Measurements from ENCODE around the gene CELF4. TPM values are rescaled to one million over a fixed set of nuclear protein-coding genes. Genes with fewer than 3 reads are reported as not detected.

Gene CELF4
- polyA plus RNA-seq, 4 donors: 3.2 to 7.8 (median 3.8) TPM; not detected in 1

GRCh38 chr18:37445836-37446235 is 119.8 kb downstream of the CELF4 start:
- DNase-seq (peak in 1 of 2 donors; percentile 50), FAIRE-seq (no peak)
- Histone ChIP-seq H3K4me3 (ENCODE audit: low read depth in 1 of 3, low read length in 3 of 3) (no peak overlapping the region), H3K27me3 (ENCODE audit: control insufficient read depth in 3 of 3, insufficient read depth in 3 of 3, low read length in 3 of 3) (no peaks in the 10 kb centered on the region), H3K27ac (ENCODE audit: low read depth in 1 of 3, low read length in 2 of 3) (no peak overlapping the region), H3K9me3 (ENCODE audit: control insufficient read depth in 2 of 2, insufficient read depth in 1 of 2, low read depth in 1 of 2, low read length in 1 of 2) (no peaks in the 10 kb centered on the region), H3K36me3 (ENCODE audit: control insufficient read depth in 3 of 3, insufficient read depth in 2 of 3, low read depth in 1 of 3, low read length in 3 of 3) (no peaks in the 10 kb centered on the region), H3K4me1 (ENCODE audit: control insufficient read depth in 3 of 3, insufficient read depth in 2 of 3, low read depth in 1 of 3, low read length in 2 of 3) (peaks cover 0 to 20% (median 0%) of the 10 kb centered on the region in 3 donors)
- 37 to 79% (median 63%) methylated on average over 8 to 10 of the region's 10 CpGs for WGBS, 3 donors

GRCh38 chr18:37445368-37445767 is 120.2 kb downstream of the CELF4 start:
- Histone ChIP-seq H3K27ac (ENCODE audit: low read depth in 1 of 3, low read length in 2 of 3) (no peak overlapping the region), H3K4me1 (ENCODE audit: control insufficient read depth in 3 of 3, insufficient read depth in 2 of 3, low read depth in 1 of 3, low read length in 2 of 3) (peaks cover 0 to 15% (median 0%) of the 10 kb centered on the region in 3 donors), H3K36me3 (ENCODE audit: control insufficient read depth in 3 of 3, insufficient read depth in 2 of 3, low read depth in 1 of 3, low read length in 3 of 3) (no peaks in the 10 kb centered on the region), H3K27me3 (ENCODE audit: control insufficient read depth in 3 of 3, insufficient read depth in 3 of 3, low read length in 3 of 3) (no peaks in the 10 kb centered on the region), H3K4me3 (ENCODE audit: low read depth in 1 of 3, low read length in 3 of 3) (no peak overlapping the region), H3K9me3 (ENCODE audit: control insufficient read depth in 2 of 2, insufficient read depth in 1 of 2, low read depth in 1 of 2, low read length in 1 of 2) (no peaks in the 10 kb centered on the region)
- 61 to 74% (median 71%) methylated on average over 7 of the region's 7 CpGs for WGBS, 3 donors
- DNase-seq (no peak), FAIRE-seq (no peak)

- H3K27me3 ChIP-seq (ENCODE audit: control insufficient read depth in 3 of 3, insufficient read depth in 3 of 3, low read length in 3 of 3): no peaks in the 10 kb centered on the region
- H3K4me3 ChIP-seq (ENCODE audit: low read depth in 1 of 3, low read length in 3 of 3): no peak overlapping the region
- peaks cover 0 to 4% (median 0%) of the 10 kb centered on the region in 3 donors for H3K4me1 ChIP-seq (ENCODE audit: control insufficient read depth in 3 of 3, insufficient read depth in 2 of 3, low read depth in 1 of 3, low read length in 2 of 3)
- DNase-seq (no peak), FAIRE-seq (no peak)
- no peak overlapping the region for H3K27ac ChIP-seq (ENCODE audit: low read depth in 1 of 3, low read length in 2 of 3)
- H3K9me3 ChIP-seq (ENCODE audit: control insufficient read depth in 2 of 2, insufficient read depth in 1 of 2, low read depth in 1 of 2, low read length in 1 of 2): no peaks in the 10 kb centered on the region
- H3K36me3 ChIP-seq (ENCODE audit: control insufficient read depth in 3 of 3, insufficient read depth in 2 of 3, low read depth in 1 of 3, low read length in 3 of 3): no peaks in the 10 kb centered on the region
- 67 to 78% (median 73%) methylated on average over 12 of the region's 12 CpGs for WGBS, 3 donors
These were observed 122.1 kb downstream of the CELF4 start for GRCh38 chr18:37443325-37444055.

- 75 to 80% (median 77%) methylated on average over 11 of the region's 11 CpGs for WGBS, 3 donors
- Histone ChIP-seq H3K36me3 (ENCODE audit: control insufficient read depth in 3 of 3, insufficient read depth in 2 of 3, low read depth in 1 of 3, low read length in 3 of 3) (no peaks in the 10 kb centered on the region), H3K4me1 (ENCODE audit: control insufficient read depth in 3 of 3, insufficient read depth in 2 of 3, low read depth in 1 of 3, low read length in 2 of 3) (peaks cover 0 to 4% (median 0%) of the 10 kb centered on the region in 3 donors), H3K4me3 (ENCODE audit: low read depth in 1 of 3, low read length in 3 of 3) (no peak overlapping the region), H3K27ac (ENCODE audit: low read depth in 1 of 3, low read length in 2 of 3) (no peak overlapping the region), H3K27me3 (ENCODE audit: control insufficient read depth in 3 of 3, insufficient read depth in 3 of 3, low read length in 3 of 3) (no peaks in the 10 kb centered on the region), H3K9me3 (ENCODE audit: control insufficient read depth in 2 of 2, insufficient read depth in 1 of 2, low read depth in 1 of 2, low read length in 1 of 2) (peaks cover 0 to 4% of the 10 kb centered on the region in 2 donors)
- DNase-seq (no peak), FAIRE-seq (no peak)
These were observed 123.1 kb downstream of the CELF4 start for GRCh38 chr18:37442477-37442876.

- Histone ChIP-seq H3K4me1 (ENCODE audit: control insufficient read depth in 3 of 3, insufficient read depth in 2 of 3, low read depth in 1 of 3, low read length in 2 of 3) (peaks cover 0 to 4% (median 0%) of the 10 kb centered on the region in 3 donors), H3K9me3 (ENCODE audit: control insufficient read depth in 2 of 2, insufficient read depth in 1 of 2, low read depth in 1 of 2, low read length in 1 of 2) (peaks cover 0 to 4% of the 10 kb centered on the region in 2 donors), H3K27ac (ENCODE audit: low read depth in 1 of 3, low read length in 2 of 3) (peak overlapping the region in 1 of 3 donors; percentile 33), H3K4me3 (ENCODE audit: low read depth in 1 of 3, low read length in 3 of 3) (no peak overlapping the region), H3K36me3 (ENCODE audit: control insufficient read depth in 3 of 3, insufficient read depth in 2 of 3, low read depth in 1 of 3, low read length in 3 of 3) (no peaks in the 10 kb centered on the region), H3K27me3 (ENCODE audit: control insufficient read depth in 3 of 3, insufficient read depth in 3 of 3, low read length in 3 of 3) (no peaks in the 10 kb centered on the region)
- no peak for DNase-seq
- WGBS, 3 donors: 77 to 83% (median 77%) methylated on average over 11 of the region's 11 CpGs
- FAIRE-seq: no peak
These were observed 123.8 kb downstream of the CELF4 start for GRCh38 chr18:37441821-37442220.

- H3K4me1 ChIP-seq (ENCODE audit: control insufficient read depth in 3 of 3, insufficient read depth in 2 of 3, low read depth in 1 of 3, low read length in 2 of 3): peaks cover 0 to 1% (median 0%) of the 10 kb centered on the region in 3 donors
- H3K36me3 ChIP-seq (ENCODE audit: control insufficient read depth in 3 of 3, insufficient read depth in 2 of 3, low read depth in 1 of 3, low read length in 3 of 3): no peaks in the 10 kb centered on the region
- no peak for FAIRE-seq
- no peaks in the 10 kb centered on the region for H3K27me3 ChIP-seq (ENCODE audit: control insufficient read depth in 3 of 3, insufficient read depth in 3 of 3, low read length in 3 of 3)
- no peak overlapping the region for H3K4me3 ChIP-seq (ENCODE audit: low read depth in 1 of 3, low read length in 3 of 3)
- no peak for DNase-seq
- WGBS, 3 donors: 60 to 66% (median 64%) methylated on average over 6 of the region's 6 CpGs
- H3K9me3 ChIP-seq (ENCODE audit: control insufficient read depth in 2 of 2, insufficient read depth in 1 of 2, low read depth in 1 of 2, low read length in 1 of 2): peaks cover 0 to 4% of the 10 kb centered on the region in 2 donors
- peak overlapping the region in 1 of 3 donors; percentile 33 for H3K27ac ChIP-seq (ENCODE audit: low read depth in 1 of 3, low read length in 2 of 3)
These were observed 125.4 kb downstream of the CELF4 start for GRCh38 chr18:37440206-37440605.

GRCh38 chr18:37438417-37439180 is 127.0 kb downstream of the CELF4 start:
- Histone ChIP-seq H3K27ac (ENCODE audit: low read depth in 1 of 3, low read length in 2 of 3) (no peak overlapping the region), H3K27me3 (ENCODE audit: control insufficient read depth in 3 of 3, insufficient read depth in 3 of 3, low read length in 3 of 3) (no peaks in the 10 kb centered on the region), H3K36me3 (ENCODE audit: control insufficient read depth in 3 of 3, insufficient read depth in 2 of 3, low read depth in 1 of 3, low read length in 3 of 3) (no peaks in the 10 kb centered on the region), H3K9me3 (ENCODE audit: control insufficient read depth in 2 of 2, insufficient read depth in 1 of 2, low read depth in 1 of 2, low read length in 1 of 2) (peaks cover 0 to 4% of the 10 kb centered on the region in 2 donors), H3K4me3 (ENCODE audit: low read depth in 1 of 3, low read length in 3 of 3) (no peak overlapping the region), H3K4me1 (ENCODE audit: control insufficient read depth in 3 of 3, insufficient read depth in 2 of 3, low read depth in 1 of 3, low read length in 2 of 3) (no peaks in the 10 kb centered on the region)
- DNase-seq (no peak), FAIRE-seq (no peak)
- 69 to 85% (median 75%) methylated on average over 7 of the region's 7 CpGs for WGBS, 3 donors

GRCh38 chr18:37435996-37436395 is 129.6 kb downstream of the CELF4 start:
- H3K27ac ChIP-seq (ENCODE audit: low read depth in 1 of 3, low read length in 2 of 3): no peak overlapping the region
- no peaks in the 10 kb centered on the region for H3K27me3 ChIP-seq (ENCODE audit: control insufficient read depth in 3 of 3, insufficient read depth in 3 of 3, low read length in 3 of 3)
- FAIRE-seq (no peak), DNase-seq (no peak)
- WGBS, 3 donors: 25 to 33% (median 33%) methylated on average over 15 of the region's 15 CpGs
- no peaks in the 10 kb centered on the region for H3K4me1 ChIP-seq (ENCODE audit: control insufficient read depth in 3 of 3, insufficient read depth in 2 of 3, low read depth in 1 of 3, low read length in 2 of 3)
- H3K36me3 ChIP-seq (ENCODE audit: control insufficient read depth in 3 of 3, insufficient read depth in 2 of 3, low read depth in 1 of 3, low read length in 3 of 3): no peaks in the 10 kb centered on the region
- H3K9me3 ChIP-seq (ENCODE audit: control insufficient read depth in 2 of 2, insufficient read depth in 1 of 2, low read depth in 1 of 2, low read length in 1 of 2): peaks cover 0 to 4% of the 10 kb centered on the region in 2 donors
- no peak overlapping the region for H3K4me3 ChIP-seq (ENCODE audit: low read depth in 1 of 3, low read length in 3 of 3)
